Transverse colon (tissue), 4 donors: ENCODE results near the gene TMEM156. TPM values are rescaled to one million over a fixed set of nuclear protein-coding genes. Genes with fewer than 3 reads are reported as not detected.

Experiments used
- DNase-seq: peaks from one replicate; pipeline ENCODE4 v3.0.0-alpha.2; 2019
- H3K27ac ChIP-seq, 4 donors: fragments of 200-600 bp; sonication (generic); 2 replicates each; pipeline ENCODE4 v1.5.1; 2016 to 2018; ENCODE audit warnings: inconsistent platforms in 4 of 4
- H3K27me3 ChIP-seq: fragments of 200-600 bp; sonication (generic); 2 replicates; pipeline ENCODE4 v1.5.1; 2017; ENCODE audit warnings: inconsistent platforms
- H3K36me3 ChIP-seq, 4 donors: fragments of 200-600 bp; sonication (generic); 2 replicates each; pipeline ENCODE4 v1.5.1; 2017 to 2019; ENCODE audit warnings: inconsistent platforms in 4 of 4
- H3K4me1 ChIP-seq, 4 donors: fragments of 200-600 bp; sonication (generic); 2 replicates each; pipeline ENCODE4 v1.5.1; 2017 to 2020; ENCODE audit warnings: inconsistent platforms in 4 of 4
- H3K4me3 ChIP-seq, 4 donors: fragments of 200-600 bp; sonication (generic); 1 replicate in 1 of 4; 2 replicates in 3 of 4; pipeline versions ENCODE4 v1.5.1 to v1.6.1; 2017 to 2019; ENCODE audit warnings: inconsistent platforms in 4 of 4
- H3K9me3 ChIP-seq, 2 donors: fragments of 200-600 bp; sonication (generic); 2 replicates each; pipeline ENCODE4 v1.5.1; 2017 to 2019; ENCODE audit warnings: inconsistent platforms in 2 of 2
- EP300 ChIP-seq: sonication (generic); formaldehyde crosslinking; IDR thresholded peaks from one replicate; pipeline ENCODE4 v1.6.1; 2017; ENCODE audit warnings: antibody characterized with exemption, low read depth
- POLR2A ChIP-seq: fragments of 450-650 bp; IDR thresholded peaks from one replicate; pipeline ENCODE4 v1.6.1; 2016; ENCODE audit warnings: antibody characterized with exemption, mild to moderate bottlenecking, moderate library complexity
- POLR2AphosphoS5 ChIP-seq, 3 donors: sonication (generic); formaldehyde crosslinking; IDR thresholded peaks; one replicate each; pipeline ENCODE4 v1.6.1; 2016; ENCODE audit warnings: antibody characterized with exemption in 3 of 3
- WGBS, 2 donors: methylation state at CpG; one replicate each; pipeline ENCODE4 v1.1.5; 2018; ENCODE audit warnings: low coverage in 1 of 2; 5-methylcytosine and 5-hydroxymethylcytosine counted together
- in situ Hi-C, 4 donors: fragments of 200-750 bp; cut with MboI; loops; one replicate each; pipeline versions ENCODE4 v1.15.0 to v1.15.1; 2017; ENCODE audit warnings: low sequenced_read_pairs in 3 of 4, low pct_ligation_motif_present in 1 of 4, low pct_unique_long_range_greater_than_20kb in 1 of 4
- intact Hi-C: fragments of 100-400 bp; cut with DNase I; formaldehyde crosslinking; loops from one replicate; pipeline ENCODE4 v1.15.1; 2023; ENCODE audit warnings: low total_unique reads
- total RNA-seq, 4 donors: library from RNA; depleted of rRNA; stranded (reverse); fragments of >200 nt; gene quantifications; one replicate each; pipeline ENCODE4 v1.1.0, GENCODE V29; 2016
- TF ChIP-seq, protein P1 (sequence below), 5 experiments: fragments of 200-600 bp in 3 of 5; fragments of 450-650 bp in 2 of 5; sonication (generic) in 3 of 5; IDR thresholded peaks; 1 replicate in 2 of 5; 2 replicates in 3 of 5; pipeline ENCODE4 v1.5.1; 2016 to 2017; ENCODE audit warnings: antibody characterized with exemption in 5 of 5, inconsistent platforms in 3 of 5, mild to moderate bottlenecking in 2 of 5, moderate library complexity in 1 of 5

TMEM156 gene
- total RNA-seq, 4 donors from 2014 or later, result 0.96 to 2.9 TPM; not detected in 2

DNA sequence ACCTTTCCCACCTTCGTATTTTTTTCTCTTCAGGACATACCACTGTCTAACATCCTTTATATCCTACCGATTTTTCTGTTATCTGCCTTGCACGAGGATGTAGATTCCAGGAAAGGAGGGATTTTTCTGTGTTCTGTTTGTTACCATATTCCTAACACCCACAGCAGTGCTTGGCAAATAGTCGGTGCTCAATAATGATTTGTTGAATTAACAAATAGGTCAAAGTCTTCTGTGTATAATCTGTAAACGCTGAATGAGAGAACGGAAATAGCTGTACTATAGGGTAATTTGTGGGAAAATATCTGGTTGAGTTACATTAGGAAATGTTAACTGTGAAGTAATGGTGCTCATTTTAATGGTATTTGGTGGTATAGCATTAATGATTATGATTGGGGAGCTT, 81.5 kb downstream of the TMEM156 start:
- in situ Hi-C loops (no loop called here), intact Hi-C loops (loop anchor here (10.0 kb wide), 1 partner anchor 94 kb away; no protein-coding TSS in a partner anchor)
- 40 to 48% methylated on average over 6 of the region's 6 CpGs for whole genome bisulfite sequencing, 2 donors

GRCh38 chr4:38950159-38950558, 82.0 kb downstream of the TMEM156 start:
- in situ Hi-C loops (no loop called here), intact Hi-C loops (loop anchor here (10.0 kb wide), 1 partner anchor 95 kb away; no protein-coding TSS in a partner anchor)
- no peak for DNase-seq
- H3K27me3 ChIP-seq, result no peaks in the 10 kb centered on the region
- H3K27ac ChIP-seq, result peak overlapping the region in 3 of 4 donors; percentile 74 to 80 (median 75)
- TF ChIP-seq POLR2AphosphoS5 (IDR thresholded peaks at IDR 0.05) (no peak), POLR2A (no peak), EP300 (no peak)
- TF ChIP-seq, protein P1, sequence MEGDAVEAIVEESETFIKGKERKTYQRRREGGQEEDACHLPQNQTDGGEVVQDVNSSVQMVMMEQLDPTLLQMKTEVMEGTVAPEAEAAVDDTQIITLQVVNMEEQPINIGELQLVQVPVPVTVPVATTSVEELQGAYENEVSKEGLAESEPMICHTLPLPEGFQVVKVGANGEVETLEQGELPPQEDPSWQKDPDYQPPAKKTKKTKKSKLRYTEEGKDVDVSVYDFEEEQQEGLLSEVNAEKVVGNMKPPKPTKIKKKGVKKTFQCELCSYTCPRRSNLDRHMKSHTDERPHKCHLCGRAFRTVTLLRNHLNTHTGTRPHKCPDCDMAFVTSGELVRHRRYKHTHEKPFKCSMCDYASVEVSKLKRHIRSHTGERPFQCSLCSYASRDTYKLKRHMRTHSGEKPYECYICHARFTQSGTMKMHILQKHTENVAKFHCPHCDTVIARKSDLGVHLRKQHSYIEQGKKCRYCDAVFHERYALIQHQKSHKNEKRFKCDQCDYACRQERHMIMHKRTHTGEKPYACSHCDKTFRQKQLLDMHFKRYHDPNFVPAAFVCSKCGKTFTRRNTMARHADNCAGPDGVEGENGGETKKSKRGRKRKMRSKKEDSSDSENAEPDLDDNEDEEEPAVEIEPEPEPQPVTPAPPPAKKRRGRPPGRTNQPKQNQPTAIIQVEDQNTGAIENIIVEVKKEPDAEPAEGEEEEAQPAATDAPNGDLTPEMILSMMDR (IDR thresholded peaks at IDR 0.05), result no peak
- 87 to 94% methylated on average over 2 of the region's 2 CpGs for WGBS, 2 donors
- H3K4me1 ChIP-seq, result peaks cover 5 to 22% (median 16%) of the 10 kb centered on the region in 4 donors
- no peak overlapping the region for H3K4me3 ChIP-seq
- H3K36me3 ChIP-seq, result no peaks in the 10 kb centered on the region
- no peaks in the 10 kb centered on the region for H3K9me3 ChIP-seq

More for the DNA sequence above, 81.5 kb downstream of the TMEM156 start:
- Histone ChIP-seq H3K4me3 (no peak overlapping the region), H3K9me3 (no peaks in the 10 kb centered on the region), H3K27ac (peak overlapping the region in 1 of 4 donors; percentile 74), H3K27me3 (no peaks in the 10 kb centered on the region), H3K4me1 (peaks cover 5 to 22% (median 16%) of the 10 kb centered on the region in 4 donors), H3K36me3 (no peaks in the 10 kb centered on the region)
- TF ChIP-seq, protein P1 (IDR thresholded peaks at IDR 0.05), result no peak
- TF ChIP-seq EP300, result no peak
- TF ChIP-seq POLR2AphosphoS5 (IDR thresholded peaks at IDR 0.05), result no peak
- TF ChIP-seq POLR2A, result no peak
- no peak for DNase-seq

GRCh38 chr4:38949411-38950051, 82.7 kb downstream of the TMEM156 start:
- TF ChIP-seq EP300, result no peak
- TF ChIP-seq POLR2A, result no peak
- no peak for TF ChIP-seq POLR2AphosphoS5 (IDR thresholded peaks at IDR 0.05)
- Histone ChIP-seq H3K27ac (peak overlapping the region; percentile 46 to 80 (median 74)), H3K36me3 (no peaks in the 10 kb centered on the region), H3K4me1 (peaks cover 5 to 22% (median 16%) of the 10 kb centered on the region in 4 donors), H3K27me3 (no peaks in the 10 kb centered on the region), H3K9me3 (no peaks in the 10 kb centered on the region), H3K4me3 (no peak overlapping the region)
- in situ Hi-C loops (no loop called here), intact Hi-C loops (loop anchor here (10.0 kb wide), 1 partner anchor 95 kb away; no protein-coding TSS in a partner anchor)
- no peak for DNase-seq
- WGBS, 2 donors, result 24 to 46% methylated on average over 5 of the region's 5 CpGs

GRCh38 chr4:38948551-38948950, 83.7 kb downstream of the TMEM156 start:
- peak; percentile 49 for DNase-seq
- Histone ChIP-seq H3K36me3 (no peaks in the 10 kb centered on the region), H3K4me3 (no peak overlapping the region), H3K27ac (peak overlapping the region; percentile 70 to 80 (median 74)), H3K4me1 (peaks cover 5 to 22% (median 16%) of the 10 kb centered on the region in 4 donors), H3K9me3 (no peaks in the 10 kb centered on the region), H3K27me3 (no peaks in the 10 kb centered on the region)
- 61 to 70% methylated on average over 2 of the region's 2 CpGs for WGBS, 2 donors
- TF ChIP-seq, protein P1 (IDR thresholded peaks at IDR 0.05), result no peak
- TF ChIP-seq POLR2AphosphoS5 (IDR thresholded peaks at IDR 0.05) (peak; percentile 79 to 92 (median 86)), EP300 (peak; percentile 63), POLR2A (no peak)
- intact Hi-C loops, result no loop called here
- in situ Hi-C loops, result no loop called here
